HEK293T (cell line): ENCODE data around the gene FAM53B.

Experiments
- CTCF ChIA-PET: fragments of 350-600 bp; formaldehyde crosslinking; extraction: SDS; loops from one replicate; lab custom pipeline; 2021; ENCODE audit warnings: antibody characterized with exemption, inconsistent platforms; lab: Yijun Ruan, JAX
- POLR2A ChIA-PET: fragments of 350-600 bp; formaldehyde crosslinking; extraction: SDS; loops from one replicate; lab custom pipeline; 2020; ENCODE audit warnings: antibody characterized with exemption, inconsistent platforms; lab: Yijun Ruan, JAX
- DNase-seq: peaks from one replicate; pipeline ENCODE4 v3.0.0; 2012; ENCODE audit warnings: mixed read lengths; ENCODE audit errors: extremely low spot score
- ARNT ChIP-seq: fragments of 450-650 bp; IDR thresholded peaks from 2 replicates; pipeline ENCODE4 v1.6.1; 2017; ENCODE audit warnings: mild to moderate bottlenecking
- BHLHE40 ChIP-seq: fragments of 450-650 bp; IDR thresholded peaks from 2 replicates; pipeline ENCODE4 v1.6.1; 2016; ENCODE audit warnings: mild to moderate bottlenecking, moderate library complexity, borderline replicate concordance
- CTBP1 ChIP-seq: fragments of 450-650 bp; IDR thresholded peaks from 2 replicates; pipeline ENCODE4 v1.6.1; 2016; ENCODE audit warnings: borderline replicate concordance
- ELF4 ChIP-seq: fragments of 450-650 bp; IDR thresholded peaks from 2 replicates; pipeline ENCODE4 v1.6.1; 2017; ENCODE audit warnings: antibody characterized with exemption
- FOXA1 ChIP-seq: fragments of 450-650 bp; IDR thresholded peaks from 2 replicates; pipeline ENCODE4 v1.6.1; 2016; ENCODE audit warnings: mild to moderate bottlenecking
- FOXK2 ChIP-seq: fragments of 450-650 bp; IDR thresholded peaks from 2 replicates; pipeline ENCODE4 v1.6.1; 2016; ENCODE audit warnings: mild to moderate bottlenecking
- FOXM1 ChIP-seq: fragments of 450-650 bp; IDR thresholded peaks from 2 replicates; pipeline ENCODE4 v1.6.1; 2017; ENCODE audit warnings: mild to moderate bottlenecking, borderline replicate concordance
- HDGF ChIP-seq: fragments of 450-650 bp; IDR thresholded peaks from 2 replicates; pipeline ENCODE4 v1.6.1; 2017; ENCODE audit warnings: antibody characterized with exemption, borderline replicate concordance
- L3MBTL2 ChIP-seq: fragments of 450-650 bp; conservative IDR thresholded peaks from 2 replicates; pipeline ENCODE4 v1.6.1; 2016; ENCODE audit warnings: mild to moderate bottlenecking
- LEF1 ChIP-seq: fragments of 450-650 bp; IDR thresholded peaks from 2 replicates; pipeline ENCODE4 v1.6.1; 2017; ENCODE audit warnings: mild to moderate bottlenecking, borderline replicate concordance
- NFRKB ChIP-seq: fragments of 450-650 bp; IDR thresholded peaks from 2 replicates; pipeline ENCODE4 v1.6.1; 2016; ENCODE audit warnings: mild to moderate bottlenecking, moderate library complexity
- PKNOX1 ChIP-seq: fragments of 450-650 bp; IDR thresholded peaks from 2 replicates; pipeline ENCODE4 v1.6.1; 2016
- SP1 ChIP-seq: fragments of 450-650 bp; IDR thresholded peaks from 2 replicates; pipeline ENCODE4 v1.6.1; 2017
- SUZ12 ChIP-seq: fragments of 450-650 bp; IDR thresholded peaks from 2 replicates; pipeline ENCODE4 v1.6.1; 2016; ENCODE audit warnings: mild to moderate bottlenecking
- TARDBP ChIP-seq: fragments of 450-650 bp; IDR thresholded peaks from 2 replicates; pipeline ENCODE4 v1.6.1; 2016
- ZNF384 ChIP-seq: fragments of 450-650 bp; IDR thresholded peaks from 2 replicates; pipeline ENCODE4 v1.6.1; 2016

Gene FAM53B

GRCh38 chr10:124686707-124687376 lies 57.3 kb downstream of the FAM53B start:
- ChIA-PET CTCF (no interaction called here), POLR2A (no interaction called here)
- no peak for DNase-seq
- TF ChIP-seq TARDBP (no peak), FOXA1 (no peak), L3MBTL2 (no peak), HDGF (no peak), ELF4 (no peak), FOXK2 (no peak), SUZ12 (no peak), BHLHE40 (no peak), CTBP1 (no peak), SP1 (no peak), PKNOX1 (no peak), ZNF384 (no peak), LEF1 (no peak), FOXM1 (no peak)

GRCh38 chr10:124685261-124685660 lies 58.9 kb downstream of the FAM53B start:
- no peak for TF ChIP-seq CTBP1
- DNase-seq, result no peak
- ChIA-PET CTCF (no interaction called here), POLR2A (no interaction called here)

GRCh38 chr10:124683814-124684213 lies 60.4 kb downstream of the FAM53B start:
- DNase-seq, result no peak
- ChIA-PET CTCF (no interaction called here), POLR2A (no interaction called here)
- TF ChIP-seq FOXK2, result no peak
- no peak for TF ChIP-seq NFRKB
- TF ChIP-seq BHLHE40, result no peak

GRCh38 chr10:124681626-124682552 lies 62.3 kb downstream of the FAM53B start:
- DNase-seq, result no peak
- POLR2A ChIA-PET, result no interaction called here
- TF ChIP-seq SP1 (no peak), FOXM1 (no peak), ARNT (no peak), NFRKB (no peak), SUZ12 (no peak), CTBP1 (no peak), FOXK2 (no peak), BHLHE40 (no peak), L3MBTL2 (no peak), PKNOX1 (no peak), ZNF384 (no peak), ELF4 (no peak), TARDBP (no peak), FOXA1 (no peak)
- CTCF ChIA-PET, result no interaction called here

- TF ChIP-seq FOXM1 (no peak), ARNT (no peak), CTBP1 (no peak), TARDBP (no peak), FOXA1 (no peak), NFRKB (no peak), PKNOX1 (no peak), BHLHE40 (no peak), LEF1 (no peak), ELF4 (no peak), HDGF (no peak), FOXK2 (no peak), L3MBTL2 (no peak), SP1 (no peak), SUZ12 (no peak), ZNF384 (no peak)
- no peak for DNase-seq
- POLR2A ChIA-PET, result no interaction called here
- CTCF ChIA-PET, result no interaction called here
These were observed 63.1 kb downstream of the FAM53B start for GRCh38 chr10:124681091-124681490.

GRCh38 chr10:124680675-124681074 lies 63.5 kb downstream of the FAM53B start:
- CTCF ChIA-PET, result no interaction called here
- no peak for DNase-seq
- TF ChIP-seq TARDBP (no peak), NFRKB (no peak), L3MBTL2 (no peak), LEF1 (no peak), BHLHE40 (no peak)
- POLR2A ChIA-PET, result no interaction called here
